ENCODE measurements around the gene PTH1R. TPM values are rescaled to one million over a fixed set of nuclear protein-coding genes. Genes with fewer than 3 reads are reported as not detected.
A peak's percentile ranks its signal among the peaks of the same experiment; 100 is the strongest.

The PTH1R gene
- total and polyA plus RNA-seq, 8 donors = 2.6 to 22.4 (median 3.8) TPM

- 21 to 36% (median 26%) methylated on average over 3 of the region's 3 CpGs for WGBS, 5 donors
- no peak overlapping the region for H3K4me3 ChIP-seq
- peak overlapping the region; percentile 81 to 88 (median 87) for H3K27ac ChIP-seq
- intact Hi-C loops (cut with DNase I; ENCODE audit: low total_unique reads) = no loop called here
- H3K4me1 ChIP-seq = peaks cover 95 to 100% (median 98%) of the 10 kb centered on the region in 4 donors
- H3K27me3 ChIP-seq = no peaks in the 10 kb centered on the region
- peak in 1 of 2 donors; percentile 64 for DNase-seq
- no peaks in the 10 kb centered on the region for H3K9me3 ChIP-seq
- peaks cover 6 to 19% (median 10%) of the 10 kb centered on the region in 4 donors for H3K36me3 ChIP-seq
- no peak for TF ChIP-seq EP300 (IDR thresholded peaks at IDR 0.05)
- TF ChIP-seq POLR2AphosphoS5 (IDR thresholded peaks at IDR 0.05) = peak in 1 of 3 donors; percentile 22
- no peak for TF ChIP-seq POLR2A (IDR thresholded peaks at IDR 0.05)
- TF ChIP-seq CTCF (IDR thresholded peaks at IDR 0.05) = no peak
Observed at GRCh38 chr3:46930945-46931403, 53.5 kb downstream of the PTH1R start.

- H3K4me1 ChIP-seq = peaks cover 95 to 100% (median 98%) of the 10 kb centered on the region in 4 donors
- H3K36me3 ChIP-seq = peaks cover 7 to 19% (median 11%) of the 10 kb centered on the region in 4 donors
- 15 to 30% (median 25%) methylated on average over 4 to 6 of the region's 6 CpGs for WGBS, 5 donors
- no peaks in the 10 kb centered on the region for H3K9me3 ChIP-seq
- peak overlapping the region; percentile 81 to 88 (median 87) for H3K27ac ChIP-seq
- DNase-seq = peak; percentile 59 to 75
- intact Hi-C loops (cut with DNase I; ENCODE audit: low total_unique reads) = no loop called here
- TF ChIP-seq EP300 (IDR thresholded peaks at IDR 0.05) (no peak), CTCF (IDR thresholded peaks at IDR 0.05) (no peak), POLR2A (IDR thresholded peaks at IDR 0.05) (no peak), POLR2AphosphoS5 (IDR thresholded peaks at IDR 0.05) (peak in 1 of 3 donors; percentile 29)
- no peaks in the 10 kb centered on the region for H3K27me3 ChIP-seq
- H3K4me3 ChIP-seq = no peak overlapping the region
Observed at GRCh38 chr3:46931631-46932331, 54.3 kb downstream of the PTH1R start.

- Histone ChIP-seq H3K9me3 (no peaks in the 10 kb centered on the region), H3K27me3 (no peaks in the 10 kb centered on the region), H3K27ac (peak overlapping the region; percentile 81 to 88 (median 87)), H3K4me1 (peaks cover 86 to 100% (median 95%) of the 10 kb centered on the region in 4 donors), H3K4me3 (no peak overlapping the region), H3K36me3 (peaks cover 14 to 21% (median 18%) of the 10 kb centered on the region in 4 donors)
- intact Hi-C loops (cut with DNase I; ENCODE audit: low total_unique reads) = no loop called here
- 64 to 76% (median 68%) methylated on average over 6 to 7 of the region's 7 CpGs for WGBS, 5 donors
- no peak for TF ChIP-seq EP300 (IDR thresholded peaks at IDR 0.05)
- TF ChIP-seq CTCF (IDR thresholded peaks at IDR 0.05) = no peak
- no peak for TF ChIP-seq POLR2AphosphoS5 (IDR thresholded peaks at IDR 0.05)
- TF ChIP-seq POLR2A (IDR thresholded peaks at IDR 0.05) = no peak
- peak; percentile 15 to 24 for DNase-seq
Observed at GRCh38 chr3:46932455-46933225, 55.1 kb downstream of the PTH1R start.

- Histone ChIP-seq H3K27ac (peak overlapping the region; percentile 81 to 88 (median 87)), H3K36me3 (peaks cover 12 to 23% (median 22%) of the 10 kb centered on the region in 4 donors), H3K9me3 (no peaks in the 10 kb centered on the region), H3K27me3 (no peaks in the 10 kb centered on the region), H3K4me1 (peaks cover 80 to 100% (median 93%) of the 10 kb centered on the region in 4 donors), H3K4me3 (no peak overlapping the region)
- no peak for DNase-seq
- intact Hi-C loops (cut with DNase I; ENCODE audit: low total_unique reads) = no loop called here
- WGBS, 5 donors = 62 to 76% (median 70%) methylated on average over 6 of the region's 6 CpGs
- TF ChIP-seq EP300 (IDR thresholded peaks at IDR 0.05) = no peak
- TF ChIP-seq CTCF (IDR thresholded peaks at IDR 0.05) = no peak
- no peak for TF ChIP-seq POLR2A (IDR thresholded peaks at IDR 0.05)
- no peak for TF ChIP-seq POLR2AphosphoS5 (IDR thresholded peaks at IDR 0.05)
Observed at GRCh38 chr3:46933261-46933660, 55.7 kb downstream of the PTH1R start.

All from stomach (tissue), 9 donors.